HepG2 (cell line): ENCODE results near the gene RAB40C. TPM values are rescaled to one million over a fixed set of nuclear protein-coding genes. Genes with fewer than 3 reads are reported as not detected.

ENCODE experiments used
- ASH2L ChIP-seq: fragments of 300-600, 200-600 bp; sonication (generic); IDR thresholded peaks from 2 replicates; pipeline ENCODE4 v1.7.0; 2017; ENCODE audit warnings: low read depth, mild to moderate bottlenecking, moderate library complexity, mixed read lengths, low read length; ENCODE audit not compliant: insufficient read length
- CHD2 ChIP-seq: IDR thresholded peaks from 2 replicates; pipeline ENCODE4 v1.6.1; 2011; ENCODE audit warnings: low read depth, low read length, improper control_type of control experiment
- FOXA1 ChIP-seq, 2 experiments: fragments of 450-650 bp in 1 of 2; sonication (generic) in 1 of 2; formaldehyde crosslinking in 1 of 2; IDR thresholded peaks; 2 replicates each; pipeline versions ENCODE4 v1.4.0 to v1.6.1; 2016 to 2020; ENCODE audit warnings: missing genetic modification reagents in 1 of 2
- GTF3A ChIP-seq: sonication (generic); formaldehyde crosslinking; conservative IDR thresholded peaks from 2 replicates; pipeline ENCODE4 v1.4.0; 2020; ENCODE audit warnings: mild to moderate bottlenecking, missing genetic modification reagents
- HMG20B ChIP-seq: conservative IDR thresholded peaks from 2 replicates; pipeline ENCODE4 v1.6.1; 2016; ENCODE audit warnings: missing genetic modification reagents, missing compliant biosample characterization
- IKZF4 ChIP-seq: sonication (generic); formaldehyde crosslinking; IDR thresholded peaks from 2 replicates; pipeline ENCODE4 v1.5.1; 2020; ENCODE audit warnings: borderline replicate concordance, mild to moderate bottlenecking, low read depth, missing genetic modification reagents; ENCODE audit errors: not compliant biosample characterization
- KLF11 ChIP-seq: IDR thresholded peaks from 2 replicates; pipeline ENCODE4 v1.6.1; 2016; ENCODE audit warnings: missing compliant biosample characterization
- MAFF ChIP-seq: IDR thresholded peaks from 2 replicates; pipeline ENCODE4 v1.6.1; 2011; ENCODE audit warnings: low read depth, low read length, improper control_type of control experiment
- MEIS2 ChIP-seq: sonication (generic); formaldehyde crosslinking; IDR thresholded peaks from 2 replicates; pipeline ENCODE4 v1.9.0; 2021; ENCODE audit warnings: mild to moderate bottlenecking, missing genetic modification reagents
- MLLT10 ChIP-seq: sonication (generic); formaldehyde crosslinking; IDR thresholded peaks from 2 replicates; pipeline ENCODE4 v1.4.0; 2020; ENCODE audit warnings: missing genetic modification reagents
- NR1H2 ChIP-seq: sonication (generic); formaldehyde crosslinking; IDR thresholded peaks from 2 replicates; pipeline ENCODE4 v1.8.1; 2022; ENCODE audit warnings: low read depth, missing genetic modification reagents, borderline replicate concordance
- PAX8 ChIP-seq: sonication (generic); formaldehyde crosslinking; IDR thresholded peaks from 2 replicates; pipeline ENCODE4 v1.8.0; 2022; ENCODE audit warnings: mild to moderate bottlenecking, missing genetic modification reagents, borderline replicate concordance
- RBAK ChIP-seq: sonication (generic); formaldehyde crosslinking; IDR thresholded peaks from 2 replicates; pipeline ENCODE4 v1.5.1; 2020; ENCODE audit warnings: mild to moderate bottlenecking, missing genetic modification reagents
- RBM22 ChIP-seq: fragments of 200-400 bp; formaldehyde crosslinking; optimal IDR thresholded peaks from 2 replicates; pipeline ENCODE3; 2017; ENCODE audit warnings: mild to moderate bottlenecking, low read length, moderate library complexity
- RXRA ChIP-seq: sonication (generic); formaldehyde crosslinking; IDR thresholded peaks from 2 replicates; pipeline ENCODE4 v1.5.1; 2020; ENCODE audit warnings: missing genetic modification reagents
- SATB2 ChIP-seq: sonication (generic); formaldehyde crosslinking; IDR thresholded peaks from 2 replicates; pipeline ENCODE4 v1.5.0; 2020; ENCODE audit warnings: missing genetic modification reagents
- SRSF1 ChIP-seq: fragments of 200-400 bp; formaldehyde crosslinking; optimal IDR thresholded peaks from 2 replicates; pipeline ENCODE3; 2017; ENCODE audit warnings: mild to moderate bottlenecking, low read depth, low read length, moderate library complexity
- TBL1XR1 ChIP-seq: fragments of 150-350 bp; IDR thresholded peaks from 2 replicates; pipeline ENCODE4 v1.6.1; 2014; ENCODE audit warnings: borderline replicate concordance, low read length; ENCODE audit not compliant: partially characterized antibody
- TFDP2 ChIP-seq: sonication (generic); formaldehyde crosslinking; IDR thresholded peaks from 2 replicates; pipeline ENCODE4 v1.4.0; 2020; ENCODE audit warnings: missing genetic modification reagents
- ZFYVE20 ChIP-seq: sonication (generic); formaldehyde crosslinking; IDR thresholded peaks from 2 replicates; pipeline ENCODE4 v1.8.0; 2023; ENCODE audit warnings: low read depth, mild to moderate bottlenecking, moderate library complexity, missing genetic modification reagents, borderline replicate concordance
- ZMYM2 ChIP-seq: sonication (generic); formaldehyde crosslinking; IDR thresholded peaks from 2 replicates; pipeline ENCODE4 v1.8.0; 2022; ENCODE audit warnings: mild to moderate bottlenecking, missing genetic modification reagents
- ZNF230 ChIP-seq: sonication (generic); formaldehyde crosslinking; IDR thresholded peaks from 2 replicates; pipeline ENCODE4 v1.4.0; 2020; ENCODE audit warnings: mild to moderate bottlenecking, missing genetic modification reagents
- ZNF282 ChIP-seq: fragments of 450-650 bp; IDR thresholded peaks from 2 replicates; pipeline ENCODE4 v1.6.1; 2018; ENCODE audit not compliant: partially characterized antibody
- ZNF446 ChIP-seq: sonication (generic); formaldehyde crosslinking; IDR thresholded peaks from 2 replicates; pipeline ENCODE4 v1.5.0; 2020; ENCODE audit warnings: mild to moderate bottlenecking, missing genetic modification reagents
- ZNF550 ChIP-seq: sonication (generic); formaldehyde crosslinking; IDR thresholded peaks from 2 replicates; pipeline ENCODE4 v1.4.0; 2020; ENCODE audit warnings: mild to moderate bottlenecking, missing genetic modification reagents, borderline replicate concordance
- polyA plus RNA-seq, 8 experiments: library from polyadenylated mRNA; depleted of rRNA in 3 of 8; stranded (reverse) in 7 of 8; unstranded in 1 of 8; fragments of >200 nt; fragmentation: Illumina TruSeq in 4 of 8; extraction: Trizol in 4 of 8; gene quantifications; 2 replicates each; pipeline versions ENCODE4 v1.2.1 to v1.2.3, GENCODE V29; 2011 to 2016; ENCODE audit warnings: low read depth in 4 of 8, missing spikeins in 1 of 8, mixed read lengths in 1 of 8; ENCODE audit not compliant: insufficient read depth in 1 of 8
- total RNA-seq, 5 experiments: library from RNA; depleted of rRNA; stranded (reverse); fragments of >200 nt; fragmentation: Illumina TruSeq; extraction: Trizol; gene quantifications; 2 replicates each; pipeline ENCODE4 v1.2.3, GENCODE V29; 2016; ENCODE audit warnings: low read depth in 1 of 5
- TF ChIP-seq, protein P1 (sequence below): sonication (generic); formaldehyde crosslinking; IDR thresholded peaks from 2 replicates; pipeline ENCODE4 v1.5.0; 2020; ENCODE audit warnings: missing genetic modification reagents
- TF ChIP-seq, protein P2 (sequence below): IDR thresholded peaks from 2 replicates; pipeline ENCODE4 v1.6.1; 2016; ENCODE audit warnings: low read depth

RAB40C gene
- total and polyA plus RNA-seq, 2 of the 13 experiments (the other 11 are each of a cell fraction or from before 2014, with no cell fraction given): 7.7 to 11.5 TPM

DNA sequence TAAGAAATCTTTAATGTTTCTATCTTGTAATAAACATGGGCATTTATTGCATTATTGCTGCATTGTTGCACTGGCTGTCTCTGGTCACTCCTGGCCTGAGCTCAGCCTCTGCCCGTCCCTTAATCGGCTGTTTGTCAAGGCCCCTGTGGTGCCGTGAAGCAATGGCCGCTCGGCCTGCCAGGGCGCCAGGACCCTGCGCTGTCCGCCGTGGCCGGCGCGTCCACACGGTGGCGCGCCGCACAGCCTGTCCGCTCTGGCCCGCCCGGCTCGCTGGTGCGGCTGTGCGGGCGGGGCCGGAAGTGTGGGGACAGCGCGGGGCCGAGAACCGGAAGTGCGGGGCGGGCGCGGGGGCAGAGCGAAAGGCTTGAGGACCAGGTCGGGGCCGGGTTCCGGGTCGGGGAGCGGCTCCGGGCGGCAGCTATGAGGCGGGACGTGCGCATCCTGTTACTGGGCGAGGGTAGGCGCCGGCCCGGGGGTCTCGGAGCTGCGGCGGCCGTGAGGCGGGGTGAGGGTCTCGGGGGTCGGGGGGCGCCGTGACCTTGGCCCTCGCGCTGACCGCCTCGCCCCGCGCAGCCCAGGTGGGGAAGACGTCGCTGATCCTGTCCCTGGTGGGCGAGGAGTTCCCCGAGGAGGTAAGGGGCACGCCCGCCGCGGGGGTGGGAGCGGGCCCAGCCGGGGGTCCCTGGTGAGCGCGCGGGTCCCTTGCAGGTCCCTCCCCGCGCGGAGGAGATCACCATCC, 78.1 kb downstream of the RAB40C start, which contains the start of gene RHOT2 (continued):
- peak; percentile 29 for TF ChIP-seq TBL1XR1
- TF ChIP-seq ZNF550: no peak; the same call in 1 of the 2 replicates
- no peak for TF ChIP-seq ZNF446 (CRISPR knock-in tag)
- TF ChIP-seq ZNF282: no peak
- no peak; the same call in 1 of the 2 replicates for TF ChIP-seq NR1H2 (CRISPR knock-in tag)
- TF ChIP-seq MAFF: no peak
- TF ChIP-seq SRSF1: no peak
- TF ChIP-seq ZFYVE20 (CRISPR knock-in tag): no peak; the same call in 1 of the 2 replicates
- TF ChIP-seq ZNF230 (CRISPR knock-in tag): no peak
- no peak for TF ChIP-seq FOXA1 (IDR thresholded peaks at IDR 0.05)
- TF ChIP-seq FOXA1 (CRISPR knock-in tag; IDR thresholded peaks at IDR 0.05): no peak
- TF ChIP-seq MLLT10: no peak
- no peak for TF ChIP-seq RBAK (CRISPR knock-in tag)
- TF ChIP-seq RBM22: no peak
- TF ChIP-seq ASH2L: peak; percentile 68
- no peak for TF ChIP-seq ZMYM2 (CRISPR knock-in tag)
- peak; percentile 73; the same call in 1 of the 2 replicates for TF ChIP-seq MEIS2 (CRISPR knock-in tag)
- TF ChIP-seq GTF3A (CRISPR knock-in tag): no peak
- TF ChIP-seq HMG20B (CRISPR knock-in tag): no peak
- TF ChIP-seq RXRA (CRISPR knock-in tag): no peak
- TF ChIP-seq, protein P1, sequence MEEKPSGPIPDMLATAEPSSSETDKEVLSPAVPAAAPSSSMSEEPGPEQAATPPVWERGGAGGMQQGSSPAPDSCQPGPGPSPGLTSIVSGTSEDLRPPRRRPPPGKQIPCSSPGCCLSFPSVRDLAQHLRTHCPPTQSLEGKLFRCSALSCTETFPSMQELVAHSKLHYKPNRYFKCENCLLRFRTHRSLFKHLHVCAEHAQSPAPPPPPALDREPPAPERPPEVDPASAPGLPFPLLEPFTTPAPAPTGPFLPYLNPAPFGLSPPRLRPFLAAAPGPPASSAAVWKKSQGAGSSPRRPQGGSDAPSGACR (CRISPR knock-in tag): no peak
- no peak for TF ChIP-seq KLF11
- 0 out of 2 replicates have a peak, but pooled peaks have one; percentile 17 for TF ChIP-seq SATB2 (CRISPR knock-in tag)
- TF ChIP-seq, protein P2, sequence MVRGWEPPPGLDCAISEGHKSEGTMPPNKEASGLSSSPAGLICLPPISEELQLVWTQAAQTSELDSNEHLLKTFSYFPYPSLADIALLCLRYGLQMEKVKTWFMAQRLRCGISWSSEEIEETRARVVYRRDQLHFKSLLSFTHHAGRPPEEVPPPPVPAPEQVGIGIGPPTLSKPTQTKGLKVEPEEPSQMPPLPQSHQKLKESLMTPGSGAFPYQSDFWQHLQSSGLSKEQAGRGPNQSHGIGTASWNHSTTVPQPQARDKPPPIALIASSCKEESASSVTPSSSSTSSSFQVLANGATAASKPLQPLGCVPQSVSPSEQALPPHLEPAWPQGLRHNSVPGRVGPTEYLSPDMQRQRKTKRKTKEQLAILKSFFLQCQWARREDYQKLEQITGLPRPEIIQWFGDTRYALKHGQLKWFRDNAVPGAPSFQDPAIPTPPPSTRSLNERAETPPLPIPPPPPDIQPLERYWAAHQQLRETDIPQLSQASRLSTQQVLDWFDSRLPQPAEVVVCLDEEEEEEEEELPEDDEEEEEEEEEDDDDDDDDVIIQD: peak; percentile 75; the same call in 1 of the 2 replicates
- TF ChIP-seq TFDP2 (CRISPR knock-in tag): peak; percentile 93
- no peak for TF ChIP-seq IKZF4 (CRISPR knock-in tag)
- no peak for TF ChIP-seq PAX8 (CRISPR knock-in tag)
- no peak for TF ChIP-seq CHD2
